Measurements from ENCODE around the gene CYSLTR2.

The CYSLTR2 gene

GRCh38 chr13:48708764-48709163 lies 55.0 kb downstream of the CYSLTR2 start:
- no peak for DNase-seq

GRCh38 chr13:48709213-48709612 lies 55.5 kb downstream of the CYSLTR2 start:
- DNase-seq = no peak

- DNase-seq = no peak
Observed at GRCh38 chr13:48710160-48710559, 56.4 kb downstream of the CYSLTR2 start.

- no peak for DNase-seq
Observed at GRCh38 chr13:48712141-48712540, 58.4 kb downstream of the CYSLTR2 start.

- DNase-seq = no peak
Observed at GRCh38 chr13:48715977-48716376, 62.2 kb downstream of the CYSLTR2 start.

GRCh38 chr13:48720621-48721020 lies 66.9 kb downstream of the CYSLTR2 start:
- no peak for DNase-seq

- no peak for DNase-seq
Observed at GRCh38 chr13:48723168-48723567, 69.4 kb downstream of the CYSLTR2 start.

GRCh38 chr13:48725271-48725670 lies 71.5 kb downstream of the CYSLTR2 start:
- DNase-seq = no peak

- no peak for DNase-seq
Observed at GRCh38 chr13:48726711-48727110, 73.0 kb downstream of the CYSLTR2 start.

GRCh38 chr13:48727241-48728011 lies 73.7 kb downstream of the CYSLTR2 start:
- DNase-seq = no peak

GRCh38 chr13:48728226-48728625 lies 74.5 kb downstream of the CYSLTR2 start:
- DNase-seq = no peak

GRCh38 chr13:48728876-48729275 lies 75.1 kb downstream of the CYSLTR2 start:
- no peak for DNase-seq

GRCh38 chr13:48729856-48730255 lies 76.1 kb downstream of the CYSLTR2 start:
- DNase-seq = no peak

GRCh38 chr13:48731001-48731658 lies 77.4 kb downstream of the CYSLTR2 start:
- DNase-seq = no peak

- DNase-seq = no peak
Observed at GRCh38 chr13:48731957-48732569, 78.3 kb downstream of the CYSLTR2 start.

- no peak for DNase-seq
Observed at GRCh38 chr13:48733739-48734335, 80.1 kb downstream of the CYSLTR2 start.

- no peak for DNase-seq
Observed at GRCh38 chr13:48735571-48735970, 81.8 kb downstream of the CYSLTR2 start.

GRCh38 chr13:48737689-48738088 lies 84.0 kb downstream of the CYSLTR2 start:
- no peak for DNase-seq

- DNase-seq = no peak
Observed at GRCh38 chr13:48738311-48738710, 84.6 kb downstream of the CYSLTR2 start.

GRCh38 chr13:48739386-48739964 lies 85.7 kb downstream of the CYSLTR2 start:
- no peak for DNase-seq

GRCh38 chr13:48741377-48741776 lies 87.6 kb downstream of the CYSLTR2 start:
- no peak for DNase-seq

- DNase-seq = no peak
Observed at GRCh38 chr13:48746821-48747220, 93.1 kb downstream of the CYSLTR2 start.

- no peak for DNase-seq
Observed at GRCh38 chr13:48748681-48749080, 95.0 kb downstream of the CYSLTR2 start.

All from AML-193 (cell line).